DLD1 (cell line): ENCODE data around the gene CDC20B.
"Not testable (repeated sequence)": the region's sequence is repeated elsewhere in the genome, so short reads cannot be mapped to it uniquely, and the experiment has no call there.

ENCODE experiments used
- in situ Hi-C: cut with HindIII; loops from 2 replicates; pipeline ENCODE4 v1.10.0; 2017; ENCODE audit warnings: low sequenced_read_pairs

CDC20B gene

DNA sequence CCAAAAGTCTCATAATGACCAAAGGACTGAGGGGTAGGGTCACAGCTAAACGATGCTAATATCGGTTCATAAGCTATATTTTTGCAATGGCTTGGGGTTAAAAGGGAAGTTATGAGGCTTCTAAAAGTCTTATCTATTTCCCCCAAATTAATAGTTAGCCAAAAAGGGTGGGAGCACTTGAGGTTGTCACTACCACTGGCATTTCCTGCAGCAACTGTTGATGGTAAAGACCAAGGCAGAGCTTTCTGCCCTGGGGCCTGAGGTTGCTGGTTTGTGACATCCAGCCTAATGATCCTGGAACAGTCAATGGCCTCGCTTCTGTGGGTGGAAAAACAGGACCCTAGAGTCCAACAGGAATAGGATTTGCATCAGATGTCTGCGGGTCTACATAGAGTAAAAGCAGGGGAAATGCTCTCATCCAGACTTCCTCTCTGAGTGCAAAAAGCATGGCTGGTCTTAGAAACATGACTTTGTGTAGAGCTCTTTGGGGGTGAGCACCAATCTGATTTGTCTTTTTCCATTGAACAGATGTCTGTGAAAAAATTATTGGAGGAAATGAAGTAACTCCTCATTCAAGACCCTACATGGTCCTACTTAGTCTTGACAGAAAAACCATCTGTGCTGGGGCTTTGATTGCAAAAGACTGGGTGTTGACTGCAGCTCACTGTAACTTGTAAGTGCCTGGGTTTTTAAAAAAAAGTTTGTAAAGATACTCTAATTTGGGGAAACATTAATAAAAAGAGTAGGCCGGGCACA, 67.9 kb downstream of the CDC20B start:
- in situ Hi-C loops, result no loop called here

GRCh38 chr5:55104036-55104772, 68.8 kb downstream of the CDC20B start:
- in situ Hi-C loops, result no loop called here

DNA sequence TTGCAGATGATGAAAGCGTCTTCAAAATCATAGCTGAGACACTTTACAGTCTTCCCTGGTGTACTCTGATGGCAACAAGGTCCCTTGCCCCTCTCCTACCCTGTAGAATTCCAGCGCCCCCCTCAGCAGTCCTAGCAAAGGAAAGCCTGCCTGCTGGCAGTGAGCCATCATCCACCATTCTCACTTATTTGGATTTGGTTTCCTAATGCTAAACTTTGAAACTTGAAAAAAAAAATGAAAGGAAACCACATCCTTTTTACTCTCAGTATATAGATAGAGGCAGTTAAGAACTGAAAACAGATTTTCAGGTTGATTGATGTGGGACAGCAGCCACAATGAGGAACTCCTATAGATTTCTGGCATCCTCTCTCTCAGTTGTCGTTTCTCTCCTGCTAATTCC, 70.6 kb downstream of the CDC20B start, which contains the start of gene GZMA:
Gene GZMA, plus strand, starts transcription at position 299 of the 400 bp plus-strand sequence. Its CDS starts 37 bp downstream, at position 336.
- in situ Hi-C loops, result no loop called here

DNA sequence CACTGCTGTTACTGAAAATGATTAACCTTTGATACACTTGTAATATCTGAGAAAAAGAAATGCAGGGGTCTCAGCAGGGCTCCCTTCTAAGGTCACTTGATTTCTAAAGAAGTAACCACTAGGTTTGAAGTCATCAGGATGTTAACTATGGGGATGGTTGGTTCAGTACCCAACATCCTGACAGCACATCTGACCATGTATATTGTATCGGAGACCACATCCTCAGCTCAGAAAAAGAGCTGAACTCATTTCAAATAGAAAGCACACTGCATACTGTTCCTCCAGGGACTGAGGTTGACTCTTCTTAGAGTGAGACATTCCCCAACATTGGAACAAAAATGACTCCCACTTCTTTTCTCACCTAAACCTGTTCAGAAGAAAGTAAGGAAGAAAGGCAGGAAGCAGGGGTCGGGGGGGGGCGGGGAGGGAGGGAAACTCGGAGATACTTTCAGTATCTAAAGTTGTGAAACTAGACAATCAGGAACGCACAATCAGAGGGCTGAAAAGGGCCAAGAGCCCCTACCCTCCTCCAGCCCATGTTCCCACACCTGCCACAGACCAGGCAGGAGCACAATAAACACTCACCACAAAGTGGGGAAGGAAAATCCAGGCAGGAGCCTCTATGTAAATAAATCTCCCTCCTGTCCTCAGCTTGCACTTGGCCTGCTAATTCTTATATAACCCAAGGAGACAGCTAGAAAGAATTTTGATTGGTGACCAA, 71.3 kb downstream of the CDC20B start:
- in situ Hi-C loops, result no loop called here

GRCh38 chr5:55101148-55101547, 71.8 kb downstream of the CDC20B start:
- in situ Hi-C loops, result not testable (repeated sequence)

DNA sequence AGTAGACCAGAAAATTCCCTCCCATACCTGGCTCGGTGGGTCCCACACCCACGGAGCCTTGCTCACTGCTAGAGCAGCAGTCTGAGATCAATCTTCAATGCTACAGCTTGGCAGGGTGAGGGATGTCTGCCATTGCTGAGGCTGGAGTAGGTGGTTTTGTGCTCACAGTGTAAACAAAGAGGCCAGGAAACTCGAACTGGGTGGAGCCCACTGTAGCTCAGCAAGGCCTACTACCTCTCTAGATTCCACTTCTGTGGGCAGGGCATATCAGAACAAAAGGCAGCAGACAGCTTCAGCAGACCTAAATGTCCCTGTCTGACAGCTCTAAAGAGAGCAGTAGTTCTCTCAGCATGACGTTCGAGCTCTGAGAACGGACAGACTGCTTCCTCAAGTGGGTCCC, 76.1 kb downstream of the CDC20B start:
- in situ Hi-C loops, result no loop called here

DNA sequence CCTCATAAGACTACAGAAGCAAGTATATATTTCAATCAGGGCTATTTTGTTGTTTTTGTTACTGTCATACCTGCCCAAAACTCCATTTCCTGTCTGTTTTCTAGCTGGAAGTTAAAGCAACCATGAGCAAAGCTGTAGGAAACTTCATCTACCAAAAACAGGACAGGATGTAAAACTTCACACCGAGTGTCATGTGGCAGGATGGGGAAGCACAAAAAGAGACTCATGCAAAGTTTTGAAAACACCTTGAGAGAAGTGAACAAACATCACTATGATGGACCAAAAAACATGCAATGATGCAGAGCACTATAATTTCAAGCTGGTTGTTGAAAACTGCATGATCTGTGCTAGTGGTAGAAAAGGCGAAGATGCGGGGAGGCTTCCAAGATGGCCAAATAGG, 76.8 kb downstream of the CDC20B start:
- in situ Hi-C loops, result no loop called here

DNA sequence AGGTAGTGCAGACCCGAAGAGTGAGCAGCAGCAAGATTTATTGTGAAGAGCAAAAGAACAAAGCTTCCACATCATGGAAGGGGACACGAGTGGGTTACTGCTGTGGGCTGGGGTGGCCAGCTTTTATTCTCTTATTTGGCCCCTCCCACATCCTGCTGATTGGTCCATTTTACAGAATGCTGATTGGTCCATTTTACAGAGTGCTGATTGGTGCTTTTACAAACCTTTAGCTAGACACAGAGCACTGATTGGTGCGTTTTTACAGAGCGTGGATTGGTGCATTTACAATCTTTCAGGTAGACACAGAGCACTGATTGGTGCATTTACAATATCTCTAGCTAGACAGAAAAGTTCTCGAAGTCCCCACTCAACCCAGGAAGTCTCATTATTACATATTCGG, 82.0 kb downstream of the CDC20B start:
- in situ Hi-C loops, result not testable (repeated sequence)

DNA sequence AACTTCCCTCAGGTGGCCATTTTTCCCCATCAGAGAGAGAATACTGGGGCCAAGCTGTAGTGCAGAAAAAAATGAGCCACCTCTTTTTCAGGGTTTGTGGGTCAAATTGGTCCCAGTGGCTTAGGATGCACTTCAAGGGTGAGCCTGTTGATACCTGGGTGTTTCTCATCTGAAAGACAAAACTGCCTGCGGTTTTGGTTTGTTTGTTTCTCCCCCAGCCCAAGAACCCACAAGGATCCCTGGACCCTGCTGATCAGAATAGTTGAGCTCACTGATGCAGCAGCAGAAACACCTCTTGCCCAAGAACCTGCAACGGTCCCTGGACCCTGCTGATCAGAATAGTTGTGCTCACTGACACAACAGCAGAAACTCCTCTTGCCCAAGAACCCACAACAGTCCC, 83.7 kb downstream of the CDC20B start:
- in situ Hi-C loops, result not testable (repeated sequence)

DNA sequence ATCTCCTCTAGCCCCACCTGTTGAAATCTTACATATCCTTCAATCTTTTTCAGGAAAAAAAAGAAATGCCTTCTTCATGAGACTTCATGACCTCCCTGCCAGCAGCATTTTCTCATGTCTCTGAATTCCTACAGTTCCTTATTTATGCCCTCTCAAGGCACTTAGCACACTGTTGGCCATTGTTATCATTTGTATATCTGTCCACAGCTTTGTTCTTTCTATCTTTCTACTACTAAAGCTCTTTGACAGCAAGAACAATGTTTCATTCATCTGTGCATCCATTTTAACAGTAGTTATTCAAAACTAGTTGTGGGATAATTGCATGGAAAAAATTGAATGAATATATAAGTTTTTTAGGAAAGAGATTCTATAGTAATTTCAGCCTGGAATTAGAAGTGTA, 91.4 kb downstream of the CDC20B start:
- in situ Hi-C loops, result no loop called here

GRCh38 chr5:55073211-55073610, 99.8 kb downstream of the CDC20B start:
- in situ Hi-C loops, result no loop called here

DNA sequence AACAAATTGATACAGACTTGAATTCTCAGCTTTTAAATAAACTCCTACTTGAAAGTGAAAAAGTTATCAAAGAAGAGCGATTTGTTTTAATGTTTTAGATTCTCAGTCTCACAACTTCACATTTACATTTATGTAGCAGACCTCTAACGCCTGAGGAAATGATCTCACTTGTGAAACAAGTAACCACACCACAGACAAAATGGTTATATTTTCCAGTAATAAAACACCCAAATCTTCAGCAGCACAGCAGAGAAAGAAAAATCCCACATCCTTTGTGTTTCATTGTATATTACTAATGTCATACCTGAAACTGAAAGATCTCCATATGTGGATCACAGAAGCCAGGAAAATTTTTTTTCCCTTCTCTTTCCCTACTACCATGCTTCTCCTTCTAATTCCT, 100.3 kb downstream of the CDC20B start:
- in situ Hi-C loops, result no loop called here

DNA sequence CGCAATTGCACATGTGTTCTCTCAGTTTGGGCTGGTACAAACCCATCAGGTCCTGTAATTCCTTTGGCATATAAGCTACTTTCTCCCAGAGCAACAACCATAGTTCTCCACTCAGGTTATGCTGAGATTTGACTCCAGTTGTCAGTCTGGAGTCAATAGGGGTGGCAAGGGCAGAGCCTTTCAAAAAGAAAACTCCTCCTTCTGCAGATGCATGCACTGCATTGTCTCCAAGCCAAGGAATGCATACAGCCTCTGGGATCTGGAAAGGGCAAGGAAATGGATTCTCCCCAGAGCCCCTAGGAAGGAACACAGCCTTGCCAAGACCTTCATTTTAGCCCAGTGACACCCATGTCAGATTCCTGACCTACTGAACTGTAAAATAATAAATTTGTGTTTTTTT, 101.6 kb downstream of the CDC20B start:
- in situ Hi-C loops, result no loop called here

- in situ Hi-C loops, result no loop called here
These were observed 102.0 kb downstream of the CDC20B start for GRCh38 chr5:55070968-55071367.

DNA sequence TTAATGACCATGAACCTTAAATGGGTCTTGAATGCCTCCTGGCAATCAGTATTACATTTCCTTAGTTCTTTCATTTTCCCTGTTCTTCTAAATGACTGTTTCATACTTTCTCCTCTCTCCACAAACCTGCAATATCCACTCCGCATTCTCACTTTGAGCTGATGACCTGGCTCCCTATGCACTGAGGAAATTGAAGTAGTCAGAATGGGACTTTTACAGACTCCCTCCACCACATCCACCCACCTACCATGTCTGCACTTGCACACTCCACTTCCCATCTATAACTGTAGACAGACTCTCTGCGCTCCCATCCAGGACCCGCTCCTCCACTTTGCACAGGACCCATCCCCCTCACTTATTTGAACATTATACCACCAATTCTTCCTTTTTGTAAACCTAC, 106.7 kb downstream of the CDC20B start:
- in situ Hi-C loops, result no loop called here

GRCh38 chr5:55064523-55064922, 108.5 kb downstream of the CDC20B start:
- in situ Hi-C loops, result no loop called here

DNA sequence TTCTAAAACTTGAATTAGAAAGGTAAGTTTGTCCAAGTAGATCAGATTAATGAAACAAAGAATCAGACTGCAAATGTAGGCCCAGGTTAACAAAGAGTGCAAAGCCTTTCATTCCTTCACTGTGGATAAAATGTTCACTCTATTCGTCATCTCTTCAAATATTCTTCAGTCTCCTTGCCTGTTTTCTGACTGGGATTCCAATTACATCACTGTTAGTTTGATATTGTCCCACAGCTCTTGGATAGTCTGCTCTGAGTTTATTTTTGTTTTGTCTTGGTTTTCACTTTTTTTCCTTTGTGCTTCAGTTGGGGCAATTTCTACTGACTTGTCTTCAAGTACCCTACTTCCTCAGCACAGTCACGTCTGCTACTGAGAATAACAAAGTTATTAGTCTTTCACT, 109.1 kb downstream of the CDC20B start:
- in situ Hi-C loops, result no loop called here

DNA sequence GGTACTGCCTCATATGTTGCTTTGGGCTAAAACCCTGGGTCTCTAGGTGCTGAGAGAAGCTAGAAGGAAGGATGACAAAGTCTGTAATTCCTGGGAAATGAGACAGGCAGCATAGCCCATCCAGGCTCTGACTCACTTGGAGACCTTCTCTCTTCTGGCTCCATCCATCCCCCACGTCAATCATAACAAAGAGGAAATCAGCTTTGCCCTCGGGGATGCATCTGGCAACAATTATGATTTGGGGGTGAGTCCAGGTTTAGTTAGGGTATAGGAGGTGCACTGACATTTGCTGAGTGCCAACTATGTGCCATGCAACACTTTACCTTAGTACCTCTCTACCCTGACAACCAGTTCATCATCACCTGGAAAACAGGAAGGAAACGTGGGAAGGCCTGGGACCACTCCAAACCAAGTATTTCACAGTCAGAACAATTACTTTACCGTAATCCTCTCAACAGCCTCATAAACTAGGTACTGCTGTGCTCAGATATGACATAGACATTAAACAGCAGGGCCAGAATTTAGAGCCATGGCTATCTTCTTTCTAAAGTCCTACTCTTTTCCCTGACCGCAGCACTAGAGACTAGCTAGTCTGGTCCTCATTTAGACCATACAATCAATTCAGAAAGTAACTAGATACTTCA, 109.6 kb downstream of the CDC20B start:
- in situ Hi-C loops, result no loop called here
